Osteoblast (primary cell): ENCODE data around the gene RIN1. TPM values are rescaled to one million over a fixed set of nuclear protein-coding genes. Genes with fewer than 3 reads are reported as not detected.

Experiments
- DNase-seq: peaks from one replicate; pipeline ENCODE4 v3.0.0; 2011; ENCODE audit warnings: low spot score, mixed read lengths; ENCODE audit not compliant: insufficient read length; ENCODE audit errors: missing footprints
- H2AFZ ChIP-seq: 2 replicates; pipeline ENCODE4 v1.6.0; 2011; ENCODE audit warnings: mild to moderate bottlenecking, low read length
- H3K27ac ChIP-seq: 2 replicates; pipeline ENCODE4 v1.5.1; 2011; ENCODE audit warnings: mild to moderate bottlenecking, low read depth, low read length, moderate library complexity
- H3K27me3 ChIP-seq: 2 replicates; pipeline ENCODE4 v1.6.0; 2012; ENCODE audit warnings: mild to moderate bottlenecking, control low read depth, inconsistent platforms, low read length, moderate library complexity; ENCODE audit not compliant: insufficient read depth
- H3K36me3 ChIP-seq: 2 replicates; pipeline ENCODE4 v1.5.1; 2011; ENCODE audit warnings: mild to moderate bottlenecking, low read length, control low read depth, moderate library complexity; ENCODE audit not compliant: insufficient read depth
- H3K4me1 ChIP-seq: 2 replicates; pipeline ENCODE4 v1.5.1; 2011; ENCODE audit warnings: mild to moderate bottlenecking, low read length, control low read depth, moderate library complexity; ENCODE audit not compliant: insufficient read depth
- H3K4me2 ChIP-seq: 2 replicates; pipeline ENCODE4 v1.6.0; 2011; ENCODE audit warnings: mild to moderate bottlenecking, low read length; ENCODE audit not compliant: insufficient read depth
- H3K4me3 ChIP-seq: fragments of 200-600 bp; sonication (generic); 3 replicates; pipeline ENCODE4 v1.5.1; 2012; ENCODE audit warnings: mild to moderate bottlenecking, low read length, inconsistent platforms; ENCODE audit not compliant: insufficient read depth
- H3K79me2 ChIP-seq: 2 replicates; pipeline ENCODE4 v1.6.0; 2012; ENCODE audit warnings: mild to moderate bottlenecking, low read length, control low read depth, inconsistent platforms; ENCODE audit not compliant: insufficient read depth
- H3K9me3 ChIP-seq: 2 replicates; pipeline ENCODE4 v1.5.1; 2011; ENCODE audit warnings: low read depth, low read length, control low read depth
- H4K20me1 ChIP-seq: 2 replicates; pipeline ENCODE4 v1.6.0; 2012; ENCODE audit warnings: mild to moderate bottlenecking, low read length, control low read depth; ENCODE audit not compliant: insufficient read depth
- total RNA-seq: library from RNA; depleted of rRNA; stranded (reverse); fragments of >200 nt; gene quantifications from 2 replicates; pipeline ENCODE4 v1.2.3, GENCODE V29; 2012
- TF ChIP-seq, protein P1 (sequence below): IDR thresholded peaks from 2 replicates; pipeline ENCODE4 v1.5.1; 2011; ENCODE audit warnings: mild to moderate bottlenecking, low read depth, low read length, moderate library complexity; ENCODE audit errors: extremely low read depth

RIN1 gene
- total RNA-seq, 1 donor = 27.1 TPM

GRCh38 chr11:66371627-66372415 lies 35.6 kb upstream of the RIN1 start, which contains the start of gene SLC29A2:
Gene SLC29A2 (minus strand): TSS chr11:66371760. CDS start chr11:66371591, 169 bp downstream.
- H3K4me1 ChIP-seq = peaks cover 26% of the 10 kb centered on the region
- no peaks in the 10 kb centered on the region for H3K36me3 ChIP-seq
- H3K27me3 ChIP-seq = peaks cover 34% of the 10 kb centered on the region
- H3K27ac ChIP-seq = no peak within 1 kb of the TSS
- no peaks in the 10 kb centered on the region for H3K9me3 ChIP-seq
- peak within 1 kb of the TSS; percentile 73 for H3K4me2 ChIP-seq
- TF ChIP-seq, protein P1, sequence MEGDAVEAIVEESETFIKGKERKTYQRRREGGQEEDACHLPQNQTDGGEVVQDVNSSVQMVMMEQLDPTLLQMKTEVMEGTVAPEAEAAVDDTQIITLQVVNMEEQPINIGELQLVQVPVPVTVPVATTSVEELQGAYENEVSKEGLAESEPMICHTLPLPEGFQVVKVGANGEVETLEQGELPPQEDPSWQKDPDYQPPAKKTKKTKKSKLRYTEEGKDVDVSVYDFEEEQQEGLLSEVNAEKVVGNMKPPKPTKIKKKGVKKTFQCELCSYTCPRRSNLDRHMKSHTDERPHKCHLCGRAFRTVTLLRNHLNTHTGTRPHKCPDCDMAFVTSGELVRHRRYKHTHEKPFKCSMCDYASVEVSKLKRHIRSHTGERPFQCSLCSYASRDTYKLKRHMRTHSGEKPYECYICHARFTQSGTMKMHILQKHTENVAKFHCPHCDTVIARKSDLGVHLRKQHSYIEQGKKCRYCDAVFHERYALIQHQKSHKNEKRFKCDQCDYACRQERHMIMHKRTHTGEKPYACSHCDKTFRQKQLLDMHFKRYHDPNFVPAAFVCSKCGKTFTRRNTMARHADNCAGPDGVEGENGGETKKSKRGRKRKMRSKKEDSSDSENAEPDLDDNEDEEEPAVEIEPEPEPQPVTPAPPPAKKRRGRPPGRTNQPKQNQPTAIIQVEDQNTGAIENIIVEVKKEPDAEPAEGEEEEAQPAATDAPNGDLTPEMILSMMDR = no peak
- H2AFZ ChIP-seq = peak within 1 kb of the TSS; percentile 50
- no peaks in the 10 kb centered on the region for H3K79me2 ChIP-seq
- H4K20me1 ChIP-seq = no peaks in the 10 kb centered on the region
- peak; percentile 54 for DNase-seq
- peak within 1 kb of the TSS; percentile 65 for H3K4me3 ChIP-seq

DNA sequence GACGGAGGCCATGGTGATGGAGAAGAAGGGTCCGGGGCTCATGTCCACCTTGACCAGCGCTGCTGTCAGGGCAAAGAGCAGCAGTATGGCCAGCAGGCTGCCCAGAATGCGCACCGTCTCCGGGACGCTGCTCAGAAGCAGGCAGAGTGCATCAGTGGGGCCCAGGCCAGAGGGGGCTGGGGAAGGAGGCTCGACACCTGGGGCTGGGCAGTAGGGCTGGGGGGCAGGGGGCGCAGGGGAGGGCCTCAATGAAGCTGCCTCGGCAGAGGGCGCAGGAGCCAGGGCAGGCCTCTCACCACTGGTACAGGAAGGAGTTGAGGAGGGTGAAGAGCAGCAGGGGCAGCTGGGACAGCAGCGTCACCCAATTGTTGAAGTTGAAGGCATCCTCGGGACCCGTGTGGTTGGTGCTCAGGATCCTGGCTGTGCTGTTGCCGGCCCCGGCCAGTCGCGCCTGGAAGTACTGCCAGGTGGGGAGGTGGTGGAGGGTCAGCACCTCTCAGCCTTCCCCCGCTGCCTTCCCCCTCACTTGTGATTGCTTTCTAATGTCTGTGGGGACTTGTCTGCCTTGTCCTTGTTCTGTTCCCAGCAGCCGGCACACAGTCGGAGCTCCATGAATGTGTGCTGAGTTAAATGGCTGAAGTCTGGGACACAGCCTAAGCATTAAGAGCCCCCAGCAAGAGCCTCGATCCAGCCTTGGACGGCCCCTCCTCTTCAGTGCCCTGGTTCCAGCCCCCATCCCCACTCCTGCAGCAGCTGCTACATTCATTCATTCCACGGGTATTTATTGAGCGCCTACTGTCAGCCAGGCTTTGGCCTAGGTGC lies 33.0 kb upstream of the RIN1 start:
- Histone ChIP-seq H3K4me3 (no peak overlapping the region), H3K4me2 (no peak overlapping the region), H3K36me3 (no peaks in the 10 kb centered on the region), H3K27ac (no peak overlapping the region), H3K4me1 (peaks cover 26% of the 10 kb centered on the region), H2AFZ (no peak overlapping the region), H3K9me3 (no peaks in the 10 kb centered on the region), H4K20me1 (no peaks in the 10 kb centered on the region), H3K27me3 (peaks cover 33% of the 10 kb centered on the region), H3K79me2 (no peaks in the 10 kb centered on the region)
- DNase-seq = peak; percentile 70
- TF ChIP-seq, protein P1 = no peak

- Histone ChIP-seq H3K4me2 (no peak overlapping the region), H3K9me3 (no peaks in the 10 kb centered on the region), H3K4me1 (peaks cover 26% of the 10 kb centered on the region), H3K36me3 (no peaks in the 10 kb centered on the region), H3K79me2 (no peaks in the 10 kb centered on the region), H2AFZ (no peak overlapping the region), H3K4me3 (no peak overlapping the region), H3K27ac (no peak overlapping the region), H3K27me3 (peaks cover 25% of the 10 kb centered on the region), H4K20me1 (no peaks in the 10 kb centered on the region)
- no peak for DNase-seq
- TF ChIP-seq, protein P1 = no peak
These were observed 32.2 kb upstream of the RIN1 start for GRCh38 chr11:66368484-66368883.
